ENCODE measurements around the gene CELF3.

The CELF3 gene

GRCh38 chr1:151720554-151720953 is 4.0 kb upstream of the CELF3 start:
- H3K36me3 ChIP-seq (ENCODE audit: low read depth): no peaks in the 10 kb centered on the region
- ATAC-seq (ENCODE audit: low read depth): no peak
- H3K4me3 ChIP-seq (ENCODE audit: severe bottlenecking): no peak overlapping the region
- DNase-seq (ENCODE audit: low spot score): no peak
- no peaks in the 10 kb centered on the region for H3K9me3 ChIP-seq (ENCODE audit: severe bottlenecking)
- TF ChIP-seq, protein P1, sequence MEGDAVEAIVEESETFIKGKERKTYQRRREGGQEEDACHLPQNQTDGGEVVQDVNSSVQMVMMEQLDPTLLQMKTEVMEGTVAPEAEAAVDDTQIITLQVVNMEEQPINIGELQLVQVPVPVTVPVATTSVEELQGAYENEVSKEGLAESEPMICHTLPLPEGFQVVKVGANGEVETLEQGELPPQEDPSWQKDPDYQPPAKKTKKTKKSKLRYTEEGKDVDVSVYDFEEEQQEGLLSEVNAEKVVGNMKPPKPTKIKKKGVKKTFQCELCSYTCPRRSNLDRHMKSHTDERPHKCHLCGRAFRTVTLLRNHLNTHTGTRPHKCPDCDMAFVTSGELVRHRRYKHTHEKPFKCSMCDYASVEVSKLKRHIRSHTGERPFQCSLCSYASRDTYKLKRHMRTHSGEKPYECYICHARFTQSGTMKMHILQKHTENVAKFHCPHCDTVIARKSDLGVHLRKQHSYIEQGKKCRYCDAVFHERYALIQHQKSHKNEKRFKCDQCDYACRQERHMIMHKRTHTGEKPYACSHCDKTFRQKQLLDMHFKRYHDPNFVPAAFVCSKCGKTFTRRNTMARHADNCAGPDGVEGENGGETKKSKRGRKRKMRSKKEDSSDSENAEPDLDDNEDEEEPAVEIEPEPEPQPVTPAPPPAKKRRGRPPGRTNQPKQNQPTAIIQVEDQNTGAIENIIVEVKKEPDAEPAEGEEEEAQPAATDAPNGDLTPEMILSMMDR (IDR thresholded peaks at IDR 0.05; ENCODE audit: poor library complexity, severe bottlenecking): no peak
- peaks cover 7% of the 10 kb centered on the region for H3K27me3 ChIP-seq (ENCODE audit: insufficient read depth, poor library complexity, severe bottlenecking)
- H3K4me1 ChIP-seq (ENCODE audit: insufficient read depth, poor library complexity, severe bottlenecking): no peaks in the 10 kb centered on the region
- no peak overlapping the region for H3K27ac ChIP-seq (ENCODE audit: poor library complexity, severe bottlenecking)

DNA sequence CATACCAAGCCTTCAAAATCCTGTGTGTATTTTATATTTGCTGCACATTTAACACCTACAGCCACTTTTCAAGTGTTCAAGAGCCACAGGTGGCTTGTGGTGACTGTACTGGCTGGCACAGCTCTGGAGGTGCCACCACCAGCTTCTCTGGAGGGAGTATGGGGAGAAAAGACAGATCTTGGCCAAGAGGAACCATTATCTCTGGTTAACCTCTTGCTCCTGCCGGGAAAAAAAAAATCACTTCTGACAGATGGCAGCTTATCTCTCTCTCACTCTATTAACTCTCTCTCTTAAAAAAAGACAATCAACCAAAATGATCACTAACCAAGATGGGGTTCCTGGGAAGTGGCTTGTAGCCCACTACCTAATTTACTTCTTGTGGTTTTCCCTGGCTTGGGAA is 3.5 kb upstream of the CELF3 start:
- no peak for DNase-seq (ENCODE audit: low spot score)
- no peak for ATAC-seq (ENCODE audit: low read depth)

DNA sequence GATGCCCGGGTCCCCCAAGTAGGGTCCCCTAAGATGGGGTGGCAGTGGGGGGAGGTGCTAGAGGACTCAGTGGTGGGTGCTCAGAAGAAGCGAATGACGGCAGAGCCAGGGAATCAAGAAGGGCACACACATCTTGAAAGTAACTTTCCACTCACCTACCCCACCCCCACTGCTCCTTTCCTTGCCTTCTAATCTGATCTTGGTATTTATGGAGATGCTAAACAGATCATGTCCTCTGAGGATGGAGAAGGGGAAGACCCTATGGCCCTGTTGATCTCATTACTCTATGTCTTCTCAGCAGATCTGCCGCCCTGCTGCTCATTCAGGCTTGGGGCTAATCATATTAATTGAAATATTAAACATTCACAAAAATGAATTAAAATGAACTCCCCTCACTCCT is 2.1 kb upstream of the CELF3 start:
- no peak for DNase-seq (ENCODE audit: low spot score)
- TF ChIP-seq, protein P1 (IDR thresholded peaks at IDR 0.05; ENCODE audit: poor library complexity, severe bottlenecking): no peak
- no peaks in the 10 kb centered on the region for H3K9me3 ChIP-seq (ENCODE audit: severe bottlenecking)
- no peak overlapping the region for H3K27ac ChIP-seq (ENCODE audit: poor library complexity, severe bottlenecking)
- H3K36me3 ChIP-seq (ENCODE audit: low read depth): no peaks in the 10 kb centered on the region
- peaks cover 7% of the 10 kb centered on the region for H3K27me3 ChIP-seq (ENCODE audit: insufficient read depth, poor library complexity, severe bottlenecking)
- peaks cover 3% of the 10 kb centered on the region for H3K4me1 ChIP-seq (ENCODE audit: insufficient read depth, poor library complexity, severe bottlenecking)
- no peak for ATAC-seq (ENCODE audit: low read depth)
- H3K4me3 ChIP-seq (ENCODE audit: severe bottlenecking): no peak overlapping the region

More for the DNA sequence above, 3.5 kb upstream of the CELF3 start:
- TF ChIP-seq, protein P1 (IDR thresholded peaks at IDR 0.05; ENCODE audit: poor library complexity, severe bottlenecking): no peak
- no peaks in the 10 kb centered on the region for H3K36me3 ChIP-seq (ENCODE audit: low read depth)
- H3K4me1 ChIP-seq (ENCODE audit: insufficient read depth, poor library complexity, severe bottlenecking): no peaks in the 10 kb centered on the region
- no peak overlapping the region for H3K4me3 ChIP-seq (ENCODE audit: severe bottlenecking)
- no peak overlapping the region for H3K27ac ChIP-seq (ENCODE audit: poor library complexity, severe bottlenecking)
- no peaks in the 10 kb centered on the region for H3K9me3 ChIP-seq (ENCODE audit: severe bottlenecking)
- H3K27me3 ChIP-seq (ENCODE audit: insufficient read depth, poor library complexity, severe bottlenecking): peaks cover 7% of the 10 kb centered on the region

DNA sequence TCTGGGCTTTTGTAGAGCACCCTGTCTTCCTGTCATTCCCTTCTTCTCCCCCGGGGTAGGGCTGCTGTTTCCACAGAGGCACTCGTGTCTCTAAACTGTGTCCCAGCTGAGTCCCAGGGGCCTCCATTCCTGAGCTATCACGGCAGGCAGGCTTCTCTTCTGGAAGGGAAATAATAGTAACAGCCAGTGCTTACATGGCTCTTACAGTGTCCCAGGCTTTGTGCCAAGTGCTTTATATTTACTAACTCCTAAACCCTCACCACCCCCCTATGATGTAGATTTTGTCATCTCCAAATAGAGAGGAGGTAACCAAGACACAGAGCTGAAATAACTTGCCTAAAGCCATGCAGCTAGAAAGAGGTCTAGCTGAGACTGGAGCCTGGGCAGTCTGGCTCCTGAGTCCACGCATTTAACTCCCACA is 1.4 kb upstream of the CELF3 start:
- no peak for DNase-seq (ENCODE audit: low spot score)

DNA sequence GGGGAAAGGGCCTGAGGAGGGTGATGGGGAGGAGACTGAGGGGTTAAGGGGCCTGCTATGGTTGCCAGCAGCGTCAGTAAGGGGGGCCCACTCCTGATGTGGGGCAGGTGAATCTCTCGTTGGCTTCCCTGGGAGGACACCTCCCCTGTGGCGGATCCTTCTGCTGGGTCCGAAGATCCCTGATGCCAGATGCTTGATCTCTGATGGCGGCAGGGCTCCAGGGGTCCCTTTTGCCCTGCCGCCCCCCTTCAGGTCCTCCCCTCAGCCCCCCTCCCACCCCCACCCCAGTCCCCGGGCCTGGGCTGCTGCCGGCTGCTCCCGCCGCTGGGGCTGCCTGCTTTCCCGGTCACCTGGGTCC is 219 bp downstream of the CELF3 start:
- Histone ChIP-seq H3K27ac (ENCODE audit: poor library complexity, severe bottlenecking) (no peak overlapping the region), H3K36me3 (ENCODE audit: low read depth) (no peaks in the 10 kb centered on the region), H3K4me3 (ENCODE audit: severe bottlenecking) (no peak overlapping the region), H3K27me3 (ENCODE audit: insufficient read depth, poor library complexity, severe bottlenecking) (peaks cover 7% of the 10 kb centered on the region), H3K4me1 (ENCODE audit: insufficient read depth, poor library complexity, severe bottlenecking) (peaks cover 4% of the 10 kb centered on the region), H3K9me3 (ENCODE audit: severe bottlenecking) (no peaks in the 10 kb centered on the region)
- ATAC-seq (ENCODE audit: low read depth): no peak
- TF ChIP-seq, protein P1 (IDR thresholded peaks at IDR 0.05; ENCODE audit: poor library complexity, severe bottlenecking): no peak
- DNase-seq (ENCODE audit: low spot score): no peak

More for the DNA sequence above, 1.4 kb upstream of the CELF3 start:
- no peak for ATAC-seq (ENCODE audit: low read depth)
- no peak overlapping the region for H3K27ac ChIP-seq (ENCODE audit: poor library complexity, severe bottlenecking)
- TF ChIP-seq, protein P1 (IDR thresholded peaks at IDR 0.05; ENCODE audit: poor library complexity, severe bottlenecking): no peak
- no peaks in the 10 kb centered on the region for H3K9me3 ChIP-seq (ENCODE audit: severe bottlenecking)
- H3K4me1 ChIP-seq (ENCODE audit: insufficient read depth, poor library complexity, severe bottlenecking): peaks cover 4% of the 10 kb centered on the region
- H3K4me3 ChIP-seq (ENCODE audit: severe bottlenecking): no peak overlapping the region
- peaks cover 7% of the 10 kb centered on the region for H3K27me3 ChIP-seq (ENCODE audit: insufficient read depth, poor library complexity, severe bottlenecking)
- H3K36me3 ChIP-seq (ENCODE audit: low read depth): no peaks in the 10 kb centered on the region
